ENCODE measurements around the gene CCL15.

CCL15 gene

GRCh38 chr17:35988164-35988563, 13.2 kb downstream of the CCL15 start:
- no peak for DNase-seq

- DNase-seq: no peak
Observed at GRCh38 chr17:35986643-35987042, 14.7 kb downstream of the CCL15 start, which contains the start of gene CCL14. Gene CCL14 (minus strand): TSS chr17:35986729. CDS start chr17:35986649, 80 bp downstream.

DNA sequence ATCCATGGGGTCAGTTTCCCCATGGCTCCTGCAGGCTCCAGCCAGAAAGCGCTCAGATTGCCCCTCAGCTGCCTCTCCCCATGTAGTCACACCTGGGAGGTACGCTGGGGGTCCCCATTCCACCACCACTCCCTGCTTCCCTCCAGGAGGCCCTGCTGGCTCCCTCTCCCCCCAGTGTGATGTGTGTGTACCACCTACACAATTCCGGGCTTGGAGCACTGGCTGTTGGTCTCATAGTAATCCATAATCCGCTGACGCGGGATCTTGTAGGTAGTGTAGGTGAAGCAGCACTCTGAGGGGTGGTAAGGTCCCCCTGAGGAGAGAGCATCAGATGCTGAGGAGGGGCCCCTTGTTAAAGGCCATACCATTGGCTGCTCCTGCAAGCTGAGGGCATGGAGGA, 17.2 kb downstream of the CCL15 start:
- DNase-seq: no peak

DNA sequence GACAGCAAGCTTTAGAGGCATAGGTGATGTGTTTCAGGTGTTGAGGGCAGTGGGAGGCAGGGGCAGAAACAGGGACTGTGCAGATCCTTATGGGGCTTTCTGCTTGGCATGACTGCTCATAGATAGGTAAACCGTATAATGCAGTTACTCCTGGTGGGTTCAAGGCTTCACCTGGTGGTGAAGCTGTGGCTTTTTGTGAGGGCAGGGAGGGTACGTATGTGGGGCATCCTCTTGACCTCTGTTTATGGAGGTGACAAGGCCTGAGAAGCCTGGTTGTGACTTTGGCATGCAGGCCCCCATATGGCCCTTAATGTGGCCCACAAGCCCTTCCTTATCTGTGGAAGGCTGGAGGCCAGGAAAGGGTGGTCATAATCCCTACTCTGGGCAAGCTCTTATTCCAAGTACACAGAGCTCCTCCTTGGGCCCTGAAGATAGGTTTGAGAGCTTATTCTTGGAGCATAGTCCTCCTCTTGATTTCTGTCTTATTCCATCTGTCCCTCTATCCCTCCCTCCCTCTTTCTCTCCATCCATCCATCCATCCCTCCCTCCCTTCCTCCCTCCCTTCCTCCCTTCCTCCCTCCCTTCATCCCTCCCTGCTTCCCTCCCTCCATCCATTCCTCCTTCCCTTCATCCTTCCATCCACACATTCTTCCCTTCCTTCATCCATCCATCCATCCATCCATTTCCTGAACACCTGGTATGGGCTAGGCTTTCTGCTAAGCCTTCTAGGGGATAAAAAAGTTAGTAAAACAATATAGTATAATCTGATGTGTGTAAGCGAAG, 18.8 kb downstream of the CCL15 start:
- no peak for DNase-seq

- DNase-seq: no peak
Observed at GRCh38 chr17:35981908-35982330, 19.4 kb downstream of the CCL15 start.

DNA sequence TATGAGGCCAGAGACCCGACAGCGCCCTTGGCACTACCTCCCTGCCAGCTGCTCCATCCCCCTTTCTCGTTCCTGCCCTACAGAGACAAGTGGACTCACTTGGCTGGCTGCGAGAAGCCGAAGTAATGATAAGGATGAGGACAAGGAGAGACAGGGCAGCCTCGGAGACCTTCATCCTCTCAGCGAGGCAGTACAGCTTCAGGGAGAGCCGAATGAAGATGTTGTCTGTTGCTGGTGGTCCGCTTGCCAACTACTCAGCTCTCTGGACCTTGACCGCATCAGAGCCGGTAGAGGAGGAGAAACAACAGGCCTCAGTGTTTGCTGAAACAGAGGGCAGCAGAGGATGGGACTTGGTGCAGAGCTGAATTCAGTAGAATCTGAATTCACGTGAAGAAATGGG, 20.1 kb downstream of the CCL15 start, which contains the start of gene CCL16:
Gene CCL16, minus strand, starts transcription at position 252 of the 400 bp plus-strand sequence. Its CDS starts 77 bp downstream, at position 175.
- DNase-seq: no peak

GRCh38 chr17:35978346-35978745, 23.0 kb downstream of the CCL15 start:
- no peak for DNase-seq

DNA sequence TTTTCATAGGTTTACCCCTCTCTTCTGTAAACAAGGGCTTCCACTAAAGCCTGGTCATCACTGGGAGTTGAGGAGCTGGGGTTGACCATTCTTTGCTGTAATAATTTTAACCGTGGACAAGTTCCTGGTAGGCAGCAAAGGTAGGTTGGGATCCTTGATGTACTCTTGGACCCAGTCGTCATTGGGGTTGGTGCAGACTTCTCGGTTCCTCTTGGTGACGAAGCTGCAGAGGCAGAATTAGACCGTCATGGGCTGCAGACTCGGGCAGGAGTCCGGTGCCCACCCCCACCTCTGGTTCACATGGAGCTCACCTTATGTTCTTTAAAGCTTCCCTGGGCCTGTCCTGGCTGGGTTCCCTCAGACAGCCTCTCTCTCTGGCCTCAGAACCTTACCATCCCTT, 23.8 kb downstream of the CCL15 start:
- DNase-seq: no peak

DNA sequence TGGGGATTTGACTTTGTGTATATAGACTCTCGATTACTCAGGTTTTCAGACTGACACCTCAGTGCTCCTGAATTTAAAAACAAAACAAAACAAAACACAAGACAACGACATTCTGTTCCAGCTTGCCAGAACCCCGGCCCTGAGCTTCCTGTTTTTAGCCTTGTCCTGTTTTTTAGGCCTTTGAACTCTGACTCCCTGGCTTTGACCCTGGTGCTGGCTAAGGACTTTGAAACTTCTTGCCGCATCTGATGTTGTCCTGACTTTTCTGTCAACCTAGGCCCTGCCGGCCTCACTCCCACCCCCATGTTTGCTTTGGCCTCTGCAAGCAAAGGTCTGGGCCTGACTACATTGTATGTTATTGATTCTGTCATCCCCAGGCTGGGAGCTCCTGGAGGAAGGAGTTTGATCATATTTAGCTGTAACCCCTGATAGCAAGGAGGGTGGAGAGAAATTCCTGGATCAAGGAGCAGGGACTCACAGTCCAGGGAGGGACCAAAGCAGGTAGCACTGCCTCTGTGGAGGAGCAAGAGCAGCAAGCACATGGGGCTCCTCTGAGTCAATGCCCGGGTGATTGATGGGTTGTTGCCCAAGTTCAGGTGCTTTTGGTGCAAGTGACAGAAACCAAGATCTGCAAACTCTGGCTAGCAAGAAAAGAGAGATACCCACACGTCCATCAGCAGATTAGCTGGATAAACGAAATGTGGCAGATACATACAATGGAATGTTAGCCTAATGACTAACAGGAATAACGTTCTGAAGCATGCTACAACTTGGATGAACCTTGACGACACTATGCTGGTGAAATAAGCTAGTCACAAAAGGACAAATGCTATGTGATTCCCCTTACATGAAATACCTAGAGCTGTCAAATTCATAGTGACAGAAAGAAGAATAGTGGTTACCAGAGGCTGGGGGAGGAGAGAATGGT, 27.8 kb downstream of the CCL15 start:
- DNase-seq: no peak

GRCh38 chr17:35972945-35973332, 28.4 kb downstream of the CCL15 start:
- DNase-seq: no peak

GRCh38 chr17:35972535-35972934, 28.8 kb downstream of the CCL15 start:
- DNase-seq: no peak

- DNase-seq: no peak
Observed at GRCh38 chr17:35972066-35972465, 29.3 kb downstream of the CCL15 start.

- DNase-seq: peak; percentile 82
Observed at GRCh38 chr17:35969558-35970380, 31.6 kb downstream of the CCL15 start.

DNA sequence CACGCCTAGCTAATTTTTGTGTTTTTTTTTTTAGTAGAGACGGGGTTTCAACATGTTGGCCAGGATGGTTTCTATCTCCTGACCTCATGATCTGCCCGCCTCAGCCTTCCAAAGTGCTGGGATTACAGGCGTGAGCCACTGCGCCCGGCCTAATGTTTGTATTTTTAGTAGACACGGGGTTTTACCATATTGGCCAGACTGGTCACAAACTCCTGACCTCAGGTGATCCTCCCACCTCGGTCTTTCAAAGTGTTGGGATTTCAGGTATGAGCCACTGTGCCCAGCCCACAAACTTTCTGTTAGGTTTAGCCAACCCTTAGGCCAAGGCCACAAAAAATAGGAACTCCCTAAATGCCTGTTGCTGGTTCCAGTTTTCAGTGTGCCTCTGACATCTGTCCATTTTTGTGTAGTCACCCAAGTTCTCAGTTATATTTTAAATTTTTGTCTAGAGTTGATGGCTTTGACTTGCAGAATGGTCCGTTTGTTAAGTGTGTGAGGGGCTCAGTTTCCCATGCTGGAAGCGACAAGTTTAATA, 32.8 kb downstream of the CCL15 start:
- DNase-seq: no peak

DNA sequence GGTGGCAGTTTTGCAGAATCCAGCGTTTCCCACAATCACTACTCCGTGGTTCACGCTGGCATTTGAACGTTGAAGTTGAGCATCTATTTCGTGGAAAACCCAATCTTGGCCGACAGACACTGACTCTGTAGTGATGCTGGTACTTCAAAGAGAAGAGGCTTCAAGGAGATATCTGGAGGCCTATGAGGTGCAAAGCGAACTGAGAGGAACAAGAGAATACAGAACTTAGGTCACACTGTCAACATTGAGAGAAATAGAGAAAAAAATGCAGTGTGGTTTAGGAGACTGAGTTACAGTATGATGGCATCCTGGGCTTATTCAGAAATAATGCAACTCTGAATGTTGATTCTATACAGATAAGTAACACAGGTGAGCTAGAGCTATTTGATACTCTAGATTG, 36.1 kb downstream of the CCL15 start:
- peak; percentile 27 for DNase-seq

DNA sequence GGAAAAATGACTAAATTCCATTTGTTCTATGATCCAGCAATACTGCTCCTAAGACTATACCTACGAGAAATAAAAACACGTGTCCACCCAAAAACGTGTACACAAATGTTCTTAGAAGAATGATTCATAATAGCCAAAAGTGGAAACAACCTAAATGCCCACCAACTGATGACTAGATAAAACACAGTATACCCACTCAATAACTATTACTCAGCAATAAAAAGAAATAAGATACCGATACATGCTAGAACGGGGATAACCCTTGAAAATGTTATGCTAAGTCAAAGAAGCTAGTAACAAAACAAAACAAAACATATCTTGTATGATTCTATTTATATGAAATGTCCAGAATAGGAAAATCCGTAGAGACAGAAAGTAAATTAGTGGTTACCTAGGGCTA, 37.7 kb downstream of the CCL15 start:
- no peak for DNase-seq

- DNase-seq: no peak
Observed at GRCh38 chr17:35953720-35954119, 47.6 kb downstream of the CCL15 start.

GRCh38 chr17:35949401-35949800, 52.0 kb downstream of the CCL15 start:
- no peak for DNase-seq

GRCh38 chr17:35948092-35948491, 53.3 kb downstream of the CCL15 start:
- no peak for DNase-seq
